NCI-H1048 (cell line): ENCODE data around the gene KCTD16.

Experiments used
- DNase-seq: peaks from one replicate; lab custom pipeline; 2025; lab: John Stamatoyannopoulos, UW

KCTD16 gene

DNA sequence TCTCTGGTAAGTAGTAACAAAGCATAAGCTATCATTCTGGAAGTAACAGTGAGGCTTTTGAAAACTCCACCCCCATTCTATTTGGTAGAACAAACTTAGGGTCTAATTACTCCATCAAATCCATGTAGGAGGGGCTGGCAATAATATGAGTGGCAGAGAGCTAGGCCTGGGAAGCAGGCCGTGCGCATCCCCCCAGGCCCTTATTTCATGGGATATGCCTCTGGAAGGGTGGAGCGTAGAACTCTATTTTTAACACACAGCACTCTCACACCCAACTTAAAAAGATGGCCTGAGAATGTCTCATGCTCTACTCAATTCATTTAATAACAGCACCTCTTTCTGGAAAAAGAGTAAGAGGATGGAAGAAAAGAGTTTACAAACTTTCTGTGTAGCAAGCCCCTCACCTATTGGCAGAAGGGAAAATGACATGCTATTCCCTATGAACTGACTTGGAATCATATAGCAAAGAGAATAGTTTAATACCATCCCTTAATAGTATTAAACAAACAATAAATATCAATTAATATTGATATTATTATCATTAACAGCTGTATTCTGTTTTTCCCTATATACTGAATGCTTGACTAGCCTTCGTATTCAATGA is 233.2 kb downstream of the KCTD16 start:
- DNase-seq, result no peak

- no peak for DNase-seq
Observed at GRCh38 chr5:144404672-144405071, 234.0 kb downstream of the KCTD16 start.

GRCh38 chr5:144405991-144406390 is 235.3 kb downstream of the KCTD16 start:
- no peak for DNase-seq

DNA sequence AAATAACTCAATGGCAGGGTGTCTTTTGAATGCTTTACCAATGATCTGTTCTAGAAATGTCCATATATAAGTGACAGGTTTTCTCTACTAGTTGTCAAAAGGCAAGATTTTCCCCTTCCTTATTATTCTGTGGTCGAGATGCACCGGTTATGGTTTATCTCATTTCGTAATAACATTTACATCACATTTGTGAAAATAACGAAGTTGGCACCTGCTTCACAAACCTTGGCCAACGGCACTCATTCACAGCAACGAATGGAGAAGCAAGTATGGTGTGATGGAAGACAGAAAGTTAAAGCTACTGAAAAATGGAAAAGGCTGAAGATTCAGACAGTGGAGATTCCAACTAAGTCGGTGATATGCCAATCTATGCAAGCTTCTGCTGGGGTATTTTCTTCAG is 235.8 kb downstream of the KCTD16 start:
- no peak for DNase-seq

GRCh38 chr5:144414202-144415029 is 243.7 kb downstream of the KCTD16 start:
- no peak for DNase-seq

GRCh38 chr5:144416196-144416595 is 245.5 kb downstream of the KCTD16 start:
- no peak for DNase-seq

GRCh38 chr5:144418719-144419118 is 248.0 kb downstream of the KCTD16 start:
- no peak for DNase-seq

DNA sequence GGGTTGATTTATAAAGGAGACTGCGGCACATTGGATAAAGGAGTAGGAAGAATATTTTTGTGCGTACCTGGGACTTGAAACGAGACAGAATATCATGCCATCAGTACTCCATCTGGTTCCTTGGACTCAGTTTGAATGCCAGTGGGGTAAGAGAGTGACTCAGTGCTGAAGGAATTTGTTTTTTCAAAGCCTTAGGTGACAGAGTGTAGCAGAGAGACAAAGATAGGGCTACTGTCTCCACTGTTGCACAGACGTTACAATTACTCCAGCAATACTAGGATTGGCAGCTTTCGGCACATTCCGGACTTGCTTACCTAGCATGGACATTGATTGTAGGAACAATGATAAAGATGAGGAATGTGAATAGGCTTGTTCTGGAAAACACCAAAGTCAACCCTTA is 250.7 kb downstream of the KCTD16 start:
- no peak for DNase-seq

- no peak for DNase-seq
Observed at GRCh38 chr5:144422018-144422727, 251.5 kb downstream of the KCTD16 start.

DNA sequence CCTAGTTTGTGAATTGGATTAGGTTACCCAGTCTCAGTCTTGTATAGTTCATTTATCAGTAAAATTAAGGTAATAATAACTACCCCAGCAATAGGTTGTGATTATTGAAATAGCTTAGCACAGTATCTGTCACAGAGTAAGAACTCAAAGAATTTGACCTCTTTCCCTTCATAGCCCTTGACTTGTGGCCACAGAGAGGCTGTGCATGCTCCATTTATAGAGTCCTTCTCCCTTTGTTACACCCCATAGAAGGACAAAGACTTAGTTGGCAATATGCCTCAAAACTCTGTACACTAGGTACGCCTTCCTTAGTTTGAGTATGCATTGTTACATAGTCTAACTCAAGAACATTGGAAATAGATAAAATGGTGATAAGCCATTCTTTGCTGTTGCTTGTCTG is 257.2 kb downstream of the KCTD16 start:
- no peak for DNase-seq

GRCh38 chr5:144428326-144428725 is 257.7 kb downstream of the KCTD16 start:
- DNase-seq, result no peak

DNA sequence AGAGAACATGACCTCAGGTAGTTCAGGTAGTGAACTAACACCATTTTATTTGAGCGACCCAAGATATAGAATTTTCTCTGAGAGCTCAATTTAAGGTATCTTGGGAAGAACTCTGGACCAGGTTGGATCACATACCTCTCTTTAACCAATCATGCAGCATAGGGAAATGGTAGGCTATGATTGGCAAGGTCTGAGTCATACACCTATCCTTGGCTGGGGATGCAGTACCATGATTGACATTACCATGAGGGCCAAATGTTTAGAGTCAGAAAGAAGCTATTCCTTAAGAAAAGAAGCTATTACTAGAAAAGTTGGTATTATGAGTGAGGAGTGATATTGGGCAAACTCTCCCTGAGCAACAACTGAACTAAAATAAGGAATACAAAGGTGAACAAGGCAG is 258.7 kb downstream of the KCTD16 start:
- DNase-seq, result no peak

DNA sequence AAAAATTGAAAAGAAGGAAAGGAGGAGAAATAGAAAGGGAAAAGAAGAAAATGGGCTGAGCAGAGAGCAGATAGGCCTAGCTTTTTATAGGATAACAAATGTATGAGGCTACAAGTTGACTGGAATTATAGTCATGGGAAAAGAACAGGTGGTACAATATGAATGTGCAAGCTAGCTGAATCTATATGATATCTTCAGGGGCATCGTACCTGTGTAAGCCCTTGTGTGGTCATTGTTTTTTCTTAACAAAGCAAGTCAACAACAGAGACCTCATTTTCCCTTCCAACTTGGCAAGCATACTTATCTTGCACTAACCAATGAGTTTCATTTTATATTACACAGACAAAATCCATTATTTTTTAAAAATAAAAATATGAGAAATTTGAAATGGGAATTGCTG is 259.2 kb downstream of the KCTD16 start:
- no peak for DNase-seq

- DNase-seq, result no peak
Observed at GRCh38 chr5:144433140-144433822, 262.6 kb downstream of the KCTD16 start.

DNA sequence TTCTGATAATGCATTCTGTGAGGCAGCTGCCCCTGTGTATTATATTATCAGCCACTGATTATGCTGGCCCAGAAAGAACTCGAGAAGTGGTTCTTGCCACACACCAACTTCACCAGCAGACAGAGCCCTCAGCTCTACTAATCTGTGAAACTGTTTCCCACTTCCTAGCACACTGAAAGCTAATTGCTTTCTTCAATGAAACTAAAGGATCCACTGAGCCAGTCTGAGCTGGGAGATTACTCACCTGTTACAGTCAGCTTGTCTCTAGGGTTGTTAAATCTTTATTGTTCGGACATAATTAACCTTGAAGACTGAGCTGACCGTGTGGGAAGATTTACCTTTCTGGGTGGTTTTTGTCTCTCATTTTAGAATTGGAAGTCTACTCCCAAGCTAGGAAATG is 263.2 kb downstream of the KCTD16 start:
- DNase-seq, result no peak

- no peak for DNase-seq
Observed at GRCh38 chr5:144436007-144436406, 265.3 kb downstream of the KCTD16 start.

GRCh38 chr5:144438237-144438636 is 267.6 kb downstream of the KCTD16 start:
- no peak for DNase-seq

GRCh38 chr5:144448457-144448856 is 277.8 kb downstream of the KCTD16 start:
- no peak for DNase-seq

GRCh38 chr5:144451187-144451973 is 280.7 kb downstream of the KCTD16 start:
- DNase-seq, result no peak

- DNase-seq, result no peak
Observed at GRCh38 chr5:144453753-144454152, 283.1 kb downstream of the KCTD16 start.

DNA sequence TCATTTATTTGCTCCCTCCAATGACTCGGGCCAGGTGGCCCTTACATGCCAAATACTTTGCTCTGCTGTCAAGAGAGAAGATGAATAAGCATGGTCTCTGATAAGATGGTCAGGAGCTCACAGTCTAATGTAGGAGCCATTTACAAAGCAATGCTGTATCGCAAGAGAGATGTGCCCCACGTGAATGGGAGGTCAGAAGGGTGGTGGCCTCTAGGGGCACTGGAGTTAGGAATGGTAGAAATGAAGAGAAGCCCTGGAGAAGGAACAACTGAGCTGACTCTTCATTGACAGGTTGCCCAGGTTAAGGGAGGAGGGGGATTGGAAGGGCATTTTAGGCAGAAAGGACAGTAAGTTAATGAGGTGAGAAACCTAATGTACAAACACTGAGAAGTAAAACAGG is 286.5 kb downstream of the KCTD16 start:
- DNase-seq, result no peak

GRCh38 chr5:144458216-144458615 is 287.5 kb downstream of the KCTD16 start:
- no peak for DNase-seq
